HEK293 (cell line): Measurements from ENCODE around the gene DPY19L3.

ENCODE experiments used
- CTCF ChIP-seq: fragments of 450-650 bp; formaldehyde crosslinking; IDR thresholded peaks from 2 replicates; pipeline ENCODE4 v1.5.1; 2016; ENCODE audit warnings: missing biosample characterization, missing genetic modification characterization
- OSR2 ChIP-seq: fragments of 450-650 bp; formaldehyde crosslinking; IDR thresholded peaks from 2 replicates; pipeline ENCODE4 v1.5.1; 2016; ENCODE audit warnings: missing biosample characterization, missing genetic modification characterization
- SP7 ChIP-seq: fragments of 450-650 bp; formaldehyde crosslinking; IDR thresholded peaks from 2 replicates; pipeline ENCODE4 v1.5.1; 2016; ENCODE audit warnings: missing biosample characterization, missing genetic modification characterization

GRCh38 chr19:32489971-32490370 is 84.4 kb downstream of the DPY19L3 start:
- TF ChIP-seq CTCF (no peak), OSR2 (tag by site-specific recombination) (no peak), SP7 (tag by site-specific recombination) (no peak)
